GM23248 (cell line): ENCODE results near the gene IL18RAP.

Source experiments
- EZH2 ChIP-seq: fragments of 200-600 bp; sonication (generic); IDR thresholded peaks from 2 replicates; pipeline ENCODE4 v1.6.1; 2018; ENCODE audit warnings: antibody characterized with exemption, mild to moderate bottlenecking; ENCODE audit not compliant: insufficient read depth, poor library complexity, severe bottlenecking
- EZH2phosphoT487 ChIP-seq: fragments of 200-600 bp; sonication (generic); IDR thresholded peaks from 2 replicates; pipeline ENCODE4 v1.6.1; 2018; ENCODE audit warnings: antibody characterized with exemption, moderate library complexity, mild to moderate bottlenecking, low read depth; ENCODE audit not compliant: insufficient read depth

DNA sequence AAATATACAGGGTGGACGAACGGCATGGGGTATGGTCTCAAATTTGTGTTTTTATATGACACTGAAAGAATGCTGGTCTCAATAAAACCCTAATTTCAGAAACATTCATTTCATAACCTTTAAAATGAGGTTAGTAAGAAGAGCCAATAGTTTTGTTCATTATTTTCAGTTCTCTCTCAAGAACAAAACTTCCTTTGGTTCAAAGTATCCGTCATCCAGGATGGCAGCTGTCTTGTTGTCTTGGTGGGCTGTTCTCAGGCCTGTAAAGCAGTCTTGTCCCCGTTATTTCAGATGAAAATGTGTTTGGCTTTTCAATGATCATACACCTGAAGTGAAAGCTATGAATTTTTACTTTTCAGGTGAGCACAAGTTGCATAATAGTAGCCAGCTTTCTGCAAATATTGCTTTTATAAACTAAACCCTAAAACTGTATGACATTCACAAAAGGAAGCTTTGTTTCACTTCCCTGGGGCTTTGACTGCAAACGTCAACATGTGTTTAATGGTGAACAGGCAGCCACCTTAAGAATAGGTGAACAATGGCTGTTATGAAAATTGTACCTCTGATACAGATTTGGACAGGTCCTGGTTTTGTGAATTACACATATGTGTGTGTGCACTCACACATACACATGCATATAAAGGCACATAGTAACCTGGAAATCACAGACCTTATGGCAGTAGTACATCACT, 2.6 kb downstream of the IL18RAP start:
- TF ChIP-seq EZH2 (no peak), EZH2phosphoT487 (no peak)
